ENCODE measurements around the gene TMEM273.

Gene TMEM273

DNA sequence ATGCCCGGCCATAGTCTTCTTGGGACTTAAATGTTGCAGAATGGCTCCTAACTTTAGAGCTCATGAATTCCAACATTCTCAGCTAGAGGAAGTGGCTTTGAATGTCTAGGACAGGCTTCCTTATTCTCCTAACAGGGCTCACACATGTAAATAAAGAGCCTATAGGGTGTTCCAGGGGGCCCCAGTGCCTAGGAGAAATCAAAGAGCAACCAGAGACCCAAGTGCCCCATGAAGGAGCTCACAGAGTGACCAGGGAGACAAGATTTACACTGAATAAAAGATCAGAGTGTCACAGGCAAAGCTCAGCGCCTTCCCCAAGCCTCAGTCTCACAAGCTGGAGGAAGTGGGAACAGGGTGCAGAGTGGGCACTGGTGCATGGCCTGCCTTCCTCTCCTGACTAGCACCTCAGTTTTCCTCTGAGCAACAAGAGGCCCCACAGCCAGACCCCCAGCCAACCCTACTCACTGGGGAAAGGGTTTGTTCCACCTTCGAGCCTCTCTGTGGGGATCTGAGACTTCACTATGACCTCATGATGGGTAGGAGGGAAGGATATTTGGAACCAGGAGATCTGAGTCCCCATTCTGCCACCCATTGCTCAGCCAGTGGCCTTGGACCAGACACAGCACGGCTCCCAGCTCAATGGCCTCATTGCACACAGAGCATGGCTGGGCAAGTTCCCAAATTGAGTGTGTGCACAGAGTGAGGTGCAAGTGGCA, 16.0 kb downstream of the TMEM273 start:
- TF ChIP-seq, protein P1, sequence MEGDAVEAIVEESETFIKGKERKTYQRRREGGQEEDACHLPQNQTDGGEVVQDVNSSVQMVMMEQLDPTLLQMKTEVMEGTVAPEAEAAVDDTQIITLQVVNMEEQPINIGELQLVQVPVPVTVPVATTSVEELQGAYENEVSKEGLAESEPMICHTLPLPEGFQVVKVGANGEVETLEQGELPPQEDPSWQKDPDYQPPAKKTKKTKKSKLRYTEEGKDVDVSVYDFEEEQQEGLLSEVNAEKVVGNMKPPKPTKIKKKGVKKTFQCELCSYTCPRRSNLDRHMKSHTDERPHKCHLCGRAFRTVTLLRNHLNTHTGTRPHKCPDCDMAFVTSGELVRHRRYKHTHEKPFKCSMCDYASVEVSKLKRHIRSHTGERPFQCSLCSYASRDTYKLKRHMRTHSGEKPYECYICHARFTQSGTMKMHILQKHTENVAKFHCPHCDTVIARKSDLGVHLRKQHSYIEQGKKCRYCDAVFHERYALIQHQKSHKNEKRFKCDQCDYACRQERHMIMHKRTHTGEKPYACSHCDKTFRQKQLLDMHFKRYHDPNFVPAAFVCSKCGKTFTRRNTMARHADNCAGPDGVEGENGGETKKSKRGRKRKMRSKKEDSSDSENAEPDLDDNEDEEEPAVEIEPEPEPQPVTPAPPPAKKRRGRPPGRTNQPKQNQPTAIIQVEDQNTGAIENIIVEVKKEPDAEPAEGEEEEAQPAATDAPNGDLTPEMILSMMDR (IDR thresholded peaks at IDR 0.05; ENCODE audit: low read depth, low read length), result no peak
- DNase-seq (ENCODE audit: extremely low read depth, low read depth), result no peak

DNA sequence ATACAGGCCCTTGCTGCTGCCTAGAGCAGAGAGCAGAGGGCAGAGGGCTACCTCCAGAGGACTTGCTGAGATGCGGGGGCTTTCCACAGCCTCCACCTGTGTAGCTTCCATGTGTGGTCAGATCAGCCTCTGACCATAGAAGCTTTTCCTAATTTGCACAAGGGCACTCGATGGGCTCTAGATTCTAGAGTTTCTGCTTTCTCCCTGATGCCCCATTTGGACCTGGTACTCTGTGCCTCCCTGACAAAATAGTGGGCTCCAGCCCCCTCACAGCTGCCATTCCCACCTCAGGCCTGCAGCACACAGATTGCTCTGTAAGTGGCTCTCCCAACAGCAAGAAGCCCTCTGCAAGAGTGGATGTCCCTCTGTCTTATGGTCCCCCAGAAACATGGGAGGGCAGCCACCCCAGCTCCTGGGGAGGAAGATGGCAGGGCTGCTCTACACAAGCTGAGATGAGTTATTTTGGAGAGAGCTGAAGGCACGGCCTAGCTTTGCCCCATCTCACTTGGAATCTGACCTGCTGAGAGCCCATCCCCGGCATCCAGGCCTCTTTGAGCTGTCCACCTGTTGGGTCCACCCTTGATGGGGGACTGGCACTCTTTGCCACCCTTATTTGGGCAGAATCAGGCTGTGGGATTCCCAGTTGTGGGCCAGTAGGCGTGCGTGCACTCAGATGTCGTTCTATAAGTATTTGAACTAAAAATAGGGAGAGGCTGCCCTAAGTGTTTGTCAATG, 16.7 kb downstream of the TMEM273 start:
- TF ChIP-seq, protein P1 (IDR thresholded peaks at IDR 0.05; ENCODE audit: low read depth, low read length), result no peak
- no peak for DNase-seq (ENCODE audit: extremely low read depth, low read depth)

DNA sequence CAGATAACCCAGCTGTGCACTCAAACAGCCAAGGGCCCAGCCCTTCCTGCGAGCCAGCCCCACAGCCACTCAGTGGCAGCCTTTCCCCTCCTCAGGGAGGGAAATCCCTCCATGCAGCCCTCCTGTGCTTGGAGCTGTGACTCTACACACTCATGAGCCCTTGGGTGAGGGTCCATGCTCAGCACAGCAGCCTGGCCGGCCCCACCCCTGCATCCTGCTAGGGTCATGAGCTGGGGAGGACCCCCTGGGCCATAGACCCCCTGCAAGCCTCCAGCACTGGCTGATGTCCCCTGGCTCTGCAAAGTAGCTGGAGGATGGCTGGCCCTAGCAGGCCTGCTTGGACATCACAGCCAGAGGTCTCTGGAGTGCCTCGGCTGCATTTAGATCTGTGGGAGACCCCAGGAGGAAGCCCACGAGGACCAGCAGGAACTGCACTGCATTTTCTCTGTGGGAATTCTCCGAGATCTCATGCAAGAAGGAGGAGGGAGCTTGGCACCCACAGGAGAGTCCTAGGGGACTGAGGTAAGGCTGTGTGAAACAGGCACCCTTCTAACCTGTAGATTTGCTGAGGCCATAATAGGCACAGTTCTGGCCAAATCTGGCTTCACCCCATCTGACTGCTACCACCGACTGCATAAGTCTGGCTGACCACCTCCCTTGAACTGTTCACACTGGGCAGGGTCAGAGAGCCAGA, 17.4 kb downstream of the TMEM273 start:
- DNase-seq (ENCODE audit: extremely low read depth, low read depth), result no peak
- TF ChIP-seq, protein P1 (IDR thresholded peaks at IDR 0.05; ENCODE audit: low read depth, low read length), result no peak

DNA sequence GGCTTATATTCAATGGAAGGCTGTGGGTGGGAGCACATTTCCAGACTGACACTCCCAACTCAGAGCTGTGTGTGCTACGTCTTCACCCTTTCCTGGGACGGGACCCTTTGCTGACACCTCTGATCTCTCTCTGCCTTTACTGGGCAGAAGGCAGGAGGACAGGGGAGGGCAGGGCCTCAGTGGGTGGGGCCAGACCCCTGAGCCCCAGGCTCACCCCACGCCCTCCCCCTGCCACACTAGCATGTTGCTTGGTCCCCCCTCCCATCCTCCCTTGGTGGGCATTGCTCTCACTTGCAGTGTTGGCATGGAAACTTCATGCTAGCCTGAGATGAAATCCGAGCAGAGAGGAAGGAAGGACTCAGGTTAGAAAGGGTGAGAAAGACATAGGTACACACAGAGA, 18.4 kb downstream of the TMEM273 start:
- TF ChIP-seq, protein P1 (IDR thresholded peaks at IDR 0.05; ENCODE audit: low read depth, low read length), result no peak
- no peak for DNase-seq (ENCODE audit: extremely low read depth, low read depth)

DNA sequence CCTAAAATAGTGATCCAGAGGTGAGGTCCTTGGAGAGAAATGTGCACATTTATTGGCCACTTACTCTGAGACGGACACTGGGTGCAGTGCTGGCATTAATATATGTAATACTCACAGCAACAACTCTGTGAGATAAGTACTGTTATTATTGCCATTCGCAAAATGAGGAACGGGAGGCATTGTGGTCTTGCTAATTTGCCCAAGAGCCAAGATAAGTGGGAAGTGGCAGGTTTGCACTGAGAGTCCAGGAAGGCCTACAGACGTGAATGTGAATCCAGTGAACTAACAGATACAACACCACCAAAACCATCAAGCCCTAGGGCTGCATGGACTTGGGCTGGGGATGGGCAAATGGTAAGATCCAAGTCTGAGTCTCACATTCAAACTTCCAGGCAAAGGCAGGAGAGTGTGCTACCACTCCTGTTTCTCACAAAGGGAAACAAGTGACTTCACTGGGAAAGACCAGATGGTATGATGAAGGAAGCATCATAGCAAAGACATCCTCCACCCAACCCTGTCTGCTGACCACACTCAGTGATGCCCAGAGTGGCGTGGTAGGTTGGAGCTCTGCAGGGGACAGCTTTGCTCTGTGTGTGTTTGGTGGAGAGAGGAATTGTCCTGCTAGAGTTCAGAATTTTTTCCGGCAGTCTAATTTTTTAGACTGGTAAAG, 19.2 kb downstream of the TMEM273 start:
- TF ChIP-seq, protein P1 (IDR thresholded peaks at IDR 0.05; ENCODE audit: low read depth, low read length), result no peak
- DNase-seq (ENCODE audit: extremely low read depth, low read depth), result no peak

DNA sequence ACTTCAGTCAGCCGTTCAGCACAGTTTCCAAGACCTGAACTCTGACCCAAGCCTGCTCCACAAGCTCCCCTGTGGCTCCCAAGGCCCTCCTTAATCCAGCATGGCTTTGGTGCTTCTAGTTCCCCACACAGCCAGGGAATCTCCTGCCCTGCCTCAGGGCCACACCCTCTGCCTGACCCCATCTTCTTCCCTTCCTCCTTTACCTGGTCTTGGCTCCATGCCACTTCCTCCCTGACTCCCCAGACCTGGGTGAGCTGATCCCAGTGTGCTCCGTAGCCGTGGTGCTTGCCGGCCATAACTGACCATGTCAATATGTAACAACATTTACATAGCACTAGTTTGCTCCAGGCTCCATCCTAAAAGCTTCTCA, 20.0 kb downstream of the TMEM273 start:
- DNase-seq (ENCODE audit: extremely low read depth, low read depth), result no peak
- TF ChIP-seq, protein P1 (IDR thresholded peaks at IDR 0.05; ENCODE audit: low read depth, low read length), result no peak
